ENCODE results near the gene F2. TPM values are rescaled to one million over a fixed set of nuclear protein-coding genes. Genes with fewer than 3 reads are reported as not detected.

Gene F2
- total RNA-seq, 1 donor from 2014 or later, result 4.4 TPM

- no peak overlapping the region for H3K27ac Mint-ChIP-seq (ENCODE audit: unreplicated experiment)
- peaks cover 32% of the 10 kb centered on the region for H3K36me3 Mint-ChIP-seq (ENCODE audit: low read depth, unreplicated experiment)
- H3K27me3 Mint-ChIP-seq (ENCODE audit: unreplicated experiment), result peaks cover 2% of the 10 kb centered on the region
- H3K9me3 Mint-ChIP-seq (ENCODE audit: unreplicated experiment), result no peaks in the 10 kb centered on the region
- no peak for DNase-seq (ENCODE audit: low spot score)
- H3K4me3 Mint-ChIP-seq (ENCODE audit: unreplicated experiment), result no peak overlapping the region
- no peak for TF ChIP-seq CTCF (IDR thresholded peaks at IDR 0.05; ENCODE audit: unreplicated experiment)
- H3K4me1 Mint-ChIP-seq (ENCODE audit: unreplicated experiment), result peaks cover under 1% of the 10 kb centered on the region
Measured at GRCh38 chr11:46692450-46692849, 26.6 kb upstream of the F2 start.

- Mint-ChIP-seq H3K4me3 (ENCODE audit: unreplicated experiment) (no peak overlapping the region), H3K9me3 (ENCODE audit: unreplicated experiment) (no peaks in the 10 kb centered on the region), H3K27ac (ENCODE audit: unreplicated experiment) (no peak overlapping the region), H3K36me3 (ENCODE audit: low read depth, unreplicated experiment) (peaks cover 25% of the 10 kb centered on the region), H3K27me3 (ENCODE audit: unreplicated experiment) (peaks cover 3% of the 10 kb centered on the region), H3K4me1 (ENCODE audit: unreplicated experiment) (peaks cover 6% of the 10 kb centered on the region)
- no peak for DNase-seq (ENCODE audit: low spot score)
- TF ChIP-seq CTCF (IDR thresholded peaks at IDR 0.05; ENCODE audit: unreplicated experiment), result no peak
Measured at GRCh38 chr11:46693597-46694012, 25.4 kb upstream of the F2 start.

GRCh38 chr11:46694072-46694471 is 24.9 kb upstream of the F2 start:
- H3K36me3 Mint-ChIP-seq (ENCODE audit: low read depth, unreplicated experiment), result peaks cover 26% of the 10 kb centered on the region
- H3K4me3 Mint-ChIP-seq (ENCODE audit: unreplicated experiment), result no peak overlapping the region
- H3K27ac Mint-ChIP-seq (ENCODE audit: unreplicated experiment), result no peak overlapping the region
- H3K27me3 Mint-ChIP-seq (ENCODE audit: unreplicated experiment), result peaks cover 5% of the 10 kb centered on the region
- peaks cover 6% of the 10 kb centered on the region for H3K4me1 Mint-ChIP-seq (ENCODE audit: unreplicated experiment)
- no peak for DNase-seq (ENCODE audit: low spot score)
- no peaks in the 10 kb centered on the region for H3K9me3 Mint-ChIP-seq (ENCODE audit: unreplicated experiment)
- no peak for TF ChIP-seq CTCF (IDR thresholded peaks at IDR 0.05; ENCODE audit: unreplicated experiment)

GRCh38 chr11:46694607-46695006 is 24.4 kb upstream of the F2 start:
- H3K4me1 Mint-ChIP-seq (ENCODE audit: unreplicated experiment), result peaks cover 8% of the 10 kb centered on the region

More at GRCh38 chr11:46694607-46695006, 24.4 kb upstream of the F2 start:
- H3K9me3 Mint-ChIP-seq (ENCODE audit: unreplicated experiment), result no peaks in the 10 kb centered on the region
- peaks cover 26% of the 10 kb centered on the region for H3K36me3 Mint-ChIP-seq (ENCODE audit: low read depth, unreplicated experiment)
- DNase-seq (ENCODE audit: low spot score), result no peak
- H3K27ac Mint-ChIP-seq (ENCODE audit: unreplicated experiment), result no peak overlapping the region
- H3K27me3 Mint-ChIP-seq (ENCODE audit: unreplicated experiment), result peaks cover 5% of the 10 kb centered on the region
- H3K4me3 Mint-ChIP-seq (ENCODE audit: unreplicated experiment), result no peak overlapping the region
- no peak for TF ChIP-seq CTCF (IDR thresholded peaks at IDR 0.05; ENCODE audit: unreplicated experiment)
